ENCODE measurements around the gene RNPEPL1. TPM values are rescaled to one million over a fixed set of nuclear protein-coding genes. Genes with fewer than 3 reads are reported as not detected.

Gene RNPEPL1
- total RNA-seq, 2 experiments from 2014 or later, result 124 TPM

DNA sequence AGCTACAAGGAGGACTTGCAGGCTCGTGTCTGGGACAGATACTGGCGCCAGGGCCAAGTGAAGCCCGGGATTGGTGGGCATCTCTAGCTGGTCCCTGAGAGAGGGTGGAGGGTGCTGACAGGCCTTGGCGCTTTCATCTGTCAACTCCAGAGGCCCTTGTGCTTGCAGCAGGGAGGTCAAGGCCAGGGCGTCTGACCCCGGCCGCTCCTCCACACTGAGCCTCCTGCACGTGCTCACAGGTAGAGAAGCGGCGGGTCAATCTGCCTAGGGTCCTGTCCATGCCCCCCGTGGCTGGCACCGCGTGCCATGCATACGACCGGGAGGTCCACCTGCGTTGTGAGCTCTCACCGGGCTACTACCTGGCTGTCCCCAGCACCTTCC is 27.8 kb downstream of the RNPEPL1 start:
- H3K4me1 Mint-ChIP-seq, result peaks cover 2% of the 10 kb centered on the region
- peak overlapping the region; percentile 40 for H3K27ac Mint-ChIP-seq
- no peaks in the 10 kb centered on the region for H3K27me3 Mint-ChIP-seq
- H3K36me3 Mint-ChIP-seq, result no peaks in the 10 kb centered on the region
- H3K9me3 Mint-ChIP-seq, result no peaks in the 10 kb centered on the region
- no peak overlapping the region for H3K4me3 Mint-ChIP-seq
- no peak for DNase-seq
- ATAC-seq (ENCODE audit: low read depth), result no peak
- POLR2A ChIA-PET, result interaction anchor here (1.0 kb wide), 1 partner anchor 26 kb away, joined by 5 read pairs; no protein-coding TSS in a partner anchor

DNA sequence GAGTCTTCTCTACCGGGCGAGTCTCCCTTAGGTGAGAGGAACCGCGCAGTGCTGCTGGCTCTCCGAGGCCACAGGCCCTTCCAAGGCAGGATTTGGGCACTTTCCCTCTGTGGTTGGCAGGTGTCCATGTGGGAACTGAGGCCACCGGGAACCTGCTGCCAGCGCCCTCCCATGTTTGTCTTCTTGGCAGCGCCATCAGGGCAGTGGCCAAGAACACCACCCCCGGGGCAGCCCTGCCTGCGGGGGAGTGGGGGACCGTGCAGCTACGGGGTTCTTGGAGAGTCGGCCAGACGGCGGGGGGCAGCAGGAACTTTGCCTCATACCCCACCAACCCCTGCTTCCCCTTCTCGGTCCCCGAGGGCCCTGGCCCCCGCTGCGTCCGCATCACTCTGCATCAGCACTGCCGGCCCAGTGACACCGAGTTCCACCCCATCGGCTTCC is 28.2 kb downstream of the RNPEPL1 start:
- H3K9me3 Mint-ChIP-seq, result no peaks in the 10 kb centered on the region
- DNase-seq, result peak; percentile 26
- no peak for ATAC-seq (ENCODE audit: low read depth)
- H3K4me3 Mint-ChIP-seq, result no peak overlapping the region
- no peaks in the 10 kb centered on the region for H3K36me3 Mint-ChIP-seq
- POLR2A ChIA-PET, result interaction anchor here (1.0 kb wide), 1 partner anchor 25 kb away, joined by 5 read pairs; no protein-coding TSS in a partner anchor
- no peak overlapping the region for H3K27ac Mint-ChIP-seq
- H3K4me1 Mint-ChIP-seq, result peaks cover 2% of the 10 kb centered on the region
- no peaks in the 10 kb centered on the region for H3K27me3 Mint-ChIP-seq

DNA sequence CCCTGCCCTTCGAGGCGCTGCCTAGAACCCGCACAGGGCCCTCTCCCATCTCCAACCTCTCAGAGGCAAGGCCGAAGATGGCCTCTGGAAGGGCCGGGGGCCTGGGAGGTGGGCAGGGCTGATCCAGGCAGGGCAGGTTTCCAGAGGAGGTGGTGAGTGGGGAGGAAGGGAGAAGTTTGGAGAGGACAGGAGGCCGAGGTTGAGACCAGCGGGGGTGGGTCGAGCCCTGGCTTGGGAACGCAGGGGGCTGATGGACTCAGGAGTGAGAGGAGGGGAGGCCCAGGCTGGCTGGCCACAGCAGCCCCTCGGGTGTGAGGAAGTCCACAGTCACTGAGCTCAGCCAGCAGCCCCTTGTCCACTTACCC is 28.8 kb downstream of the RNPEPL1 start:
- Mint-ChIP-seq H3K27me3 (no peaks in the 10 kb centered on the region), H3K27ac (no peak overlapping the region), H3K9me3 (no peaks in the 10 kb centered on the region), H3K36me3 (no peaks in the 10 kb centered on the region), H3K4me1 (no peaks in the 10 kb centered on the region), H3K4me3 (no peak overlapping the region)
- POLR2A ChIA-PET, result no interaction called here
- DNase-seq (peak; percentile 26), ATAC-seq (ENCODE audit: low read depth) (no peak)

DNA sequence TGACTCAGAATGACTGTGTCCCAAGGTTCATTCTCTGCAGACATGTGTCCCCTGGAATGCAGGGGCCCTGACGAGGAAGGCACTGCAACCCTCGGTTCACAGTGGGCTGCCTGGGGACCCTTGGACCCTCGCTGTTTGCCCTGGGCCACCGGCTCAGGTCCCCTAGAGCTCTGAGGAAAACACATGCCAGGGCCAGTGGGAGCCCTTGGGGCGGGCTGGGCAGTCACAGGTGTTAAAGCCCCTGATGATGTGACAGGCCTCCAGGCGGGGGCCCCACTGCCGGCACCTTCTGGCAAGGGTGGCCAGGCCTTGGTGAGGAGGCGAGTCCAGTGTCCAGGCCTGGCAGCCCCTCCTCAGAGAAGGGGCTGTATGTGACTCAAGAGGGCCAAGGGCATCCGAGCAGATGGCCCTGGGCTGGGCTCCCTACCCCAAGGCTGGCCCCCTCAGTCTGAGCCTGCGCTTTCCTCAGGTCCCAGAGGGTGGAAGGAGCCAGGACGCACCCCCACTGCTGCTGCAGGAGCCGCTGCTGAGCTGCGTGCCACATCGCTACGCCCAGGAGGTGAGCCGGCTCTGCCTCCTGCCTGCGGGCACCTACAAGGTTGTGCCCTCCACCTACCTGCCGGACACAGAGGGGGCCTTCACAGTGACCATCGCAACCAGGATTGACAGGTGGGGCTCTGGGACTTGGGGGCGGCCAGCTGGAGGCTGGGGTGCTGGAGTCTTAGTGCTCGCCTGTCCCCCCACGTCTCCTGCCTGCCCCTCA is 29.3 kb downstream of the RNPEPL1 start:
- no peaks in the 10 kb centered on the region for H3K9me3 Mint-ChIP-seq
- ATAC-seq (ENCODE audit: low read depth), result no peak
- POLR2A ChIA-PET, result interaction anchor here (2.2 kb wide), 1 partner anchor 11 kb away, joined by 5 read pairs; the partner anchor contains the start of gene CAPN10
- H3K4me3 Mint-ChIP-seq, result no peak overlapping the region
- H3K27me3 Mint-ChIP-seq, result no peaks in the 10 kb centered on the region
- no peak overlapping the region for H3K27ac Mint-ChIP-seq
- no peaks in the 10 kb centered on the region for H3K4me1 Mint-ChIP-seq
- DNase-seq, result peak; percentile 24
- no peaks in the 10 kb centered on the region for H3K36me3 Mint-ChIP-seq

DNA sequence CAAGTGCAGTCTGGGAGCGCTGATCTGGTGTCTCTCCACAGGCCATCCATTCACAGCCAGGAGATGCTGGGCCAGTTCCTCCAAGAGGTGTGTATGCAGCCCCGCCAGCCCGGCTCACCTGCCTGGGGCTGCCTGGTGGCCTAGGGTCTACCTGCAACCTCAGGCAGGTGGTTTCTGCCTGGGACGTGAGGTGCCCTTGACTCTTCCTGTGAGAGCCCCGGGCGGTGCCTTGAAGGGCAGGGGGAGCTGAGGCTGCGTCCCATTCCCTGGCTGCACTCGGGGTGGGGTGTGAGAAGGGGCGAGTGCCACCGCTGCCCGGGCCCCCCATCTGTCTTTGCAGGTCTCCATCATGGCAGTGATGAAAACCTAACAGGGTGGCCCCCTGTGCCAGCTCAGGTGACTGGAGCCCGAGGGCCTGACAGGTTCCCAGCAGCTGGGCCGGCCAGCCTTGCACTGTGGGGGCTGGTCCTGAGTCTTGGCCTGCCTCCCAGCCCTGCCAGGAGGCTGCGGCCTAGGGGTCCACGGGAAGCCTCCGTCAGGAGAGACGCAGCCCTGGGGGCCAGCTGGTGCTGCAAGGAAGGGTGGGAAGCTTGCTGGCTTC is 30.1 kb downstream of the RNPEPL1 start:
- Mint-ChIP-seq H3K4me3 (no peak overlapping the region), H3K4me1 (no peaks in the 10 kb centered on the region), H3K27ac (no peak overlapping the region), H3K27me3 (no peaks in the 10 kb centered on the region), H3K36me3 (no peaks in the 10 kb centered on the region), H3K9me3 (no peaks in the 10 kb centered on the region)
- DNase-seq, result peak; percentile 19
- no peak for ATAC-seq (ENCODE audit: low read depth)
- POLR2A ChIA-PET, result interaction anchor here (2.2 kb wide), 1 partner anchor 12 kb away, joined by 5 read pairs; the partner anchor contains the start of gene CAPN10

DNA sequence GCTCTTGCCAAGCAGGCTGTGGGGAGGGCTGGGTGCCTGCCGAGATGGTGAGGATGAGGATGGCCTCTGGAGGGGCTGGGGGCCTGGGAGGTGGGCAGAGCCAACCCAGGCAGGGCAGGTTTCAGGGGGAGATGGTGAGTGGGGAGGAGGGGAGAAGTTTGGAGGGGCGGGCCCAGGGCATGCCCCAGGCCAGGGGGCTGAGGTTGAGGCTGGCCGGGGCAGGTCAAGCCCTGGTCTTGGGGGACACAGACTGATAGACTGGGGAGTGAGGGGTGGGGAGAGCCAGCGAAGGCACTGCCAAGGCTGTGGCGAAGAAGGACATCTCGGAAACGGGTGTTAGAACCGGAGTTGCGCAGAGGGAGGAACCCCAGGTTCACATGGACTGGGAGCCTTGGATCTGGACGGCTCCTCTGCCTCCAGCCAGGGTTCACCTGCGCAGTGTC is 30.9 kb downstream of the RNPEPL1 start:
- ATAC-seq (ENCODE audit: low read depth) (no peak), DNase-seq (no peak)
- no peaks in the 10 kb centered on the region for H3K9me3 Mint-ChIP-seq
- no peaks in the 10 kb centered on the region for H3K36me3 Mint-ChIP-seq
- no peaks in the 10 kb centered on the region for H3K4me1 Mint-ChIP-seq
- POLR2A ChIA-PET, result interaction anchor here (2.2 kb wide), 1 partner anchor 12 kb away, joined by 5 read pairs; the partner anchor contains the start of gene CAPN10
- peak overlapping the region; percentile 83 for H3K27ac Mint-ChIP-seq
- no peaks in the 10 kb centered on the region for H3K27me3 Mint-ChIP-seq
- no peak overlapping the region for H3K4me3 Mint-ChIP-seq

DNA sequence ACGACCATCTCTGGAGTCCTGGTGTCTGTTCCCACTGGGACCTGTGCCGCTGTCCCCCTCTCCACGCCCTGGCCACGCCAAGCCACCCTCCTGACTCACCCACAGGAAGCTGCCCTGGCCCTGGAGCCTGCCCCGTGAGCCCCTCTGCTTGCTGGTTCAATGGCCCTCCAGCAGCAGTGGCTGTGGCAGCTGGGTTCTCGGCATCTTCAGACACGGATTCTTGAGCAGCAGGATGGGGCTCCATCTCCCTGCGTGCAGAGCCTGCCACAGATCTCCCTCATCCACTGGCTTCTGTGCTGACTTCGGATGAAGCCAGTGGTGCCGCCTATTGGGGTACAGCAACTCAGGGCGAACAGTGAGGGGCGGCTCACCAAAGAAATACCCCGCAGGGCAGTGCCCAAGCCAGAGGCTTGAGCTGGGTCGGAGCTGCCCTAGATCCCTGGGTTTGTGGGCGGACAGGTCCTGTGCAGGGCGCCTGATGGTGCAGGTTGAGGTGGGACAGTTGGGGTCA is 32.2 kb downstream of the RNPEPL1 start:
- peak; percentile 22 for DNase-seq
- no peak for ATAC-seq (ENCODE audit: low read depth)
- H3K27ac Mint-ChIP-seq, result no peak overlapping the region
- no peaks in the 10 kb centered on the region for H3K4me1 Mint-ChIP-seq
- POLR2A ChIA-PET, result no interaction called here
- no peak overlapping the region for H3K4me3 Mint-ChIP-seq
- no peaks in the 10 kb centered on the region for H3K36me3 Mint-ChIP-seq
- H3K27me3 Mint-ChIP-seq, result no peaks in the 10 kb centered on the region
- no peaks in the 10 kb centered on the region for H3K9me3 Mint-ChIP-seq

DNA sequence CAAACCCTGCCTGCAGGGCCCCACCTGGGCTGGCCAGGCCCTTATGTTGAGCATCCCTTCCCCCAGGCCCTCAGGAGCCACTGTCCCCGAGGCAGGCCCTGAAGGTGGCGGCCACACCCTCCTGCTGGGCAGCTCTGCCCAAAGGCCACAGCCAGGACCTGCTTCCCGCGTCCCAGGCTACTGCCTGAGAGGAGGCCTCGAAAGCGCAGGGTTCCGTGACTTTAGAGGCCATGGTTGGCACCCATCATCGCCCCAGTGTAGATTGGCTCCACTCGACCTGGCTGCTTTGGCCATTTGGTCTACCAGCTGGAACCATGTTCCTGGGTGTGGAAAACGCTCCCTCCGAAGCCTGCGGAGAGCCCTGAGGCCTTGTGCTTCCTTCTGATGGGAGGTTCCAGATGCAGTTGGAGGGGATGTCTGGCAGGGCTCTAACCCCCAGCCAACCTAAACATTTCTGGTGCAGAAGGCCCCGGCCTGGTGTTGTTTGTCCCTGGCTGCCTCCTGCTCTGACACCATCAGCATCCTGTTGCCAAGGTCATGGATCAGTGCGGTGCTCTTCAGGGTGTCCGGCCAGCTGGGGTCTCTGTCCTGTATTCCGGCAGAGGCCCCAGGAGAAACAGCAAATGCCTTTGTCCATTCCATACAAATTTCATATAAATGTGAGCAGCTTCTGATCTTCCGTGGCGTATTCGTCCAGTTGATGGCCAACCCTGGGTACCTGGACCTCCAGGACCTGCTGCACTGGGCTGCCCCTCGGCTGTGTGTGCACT is 33.0 kb downstream of the RNPEPL1 start:
- Mint-ChIP-seq H3K36me3 (no peaks in the 10 kb centered on the region), H3K27ac (peak overlapping the region; percentile 9), H3K9me3 (no peaks in the 10 kb centered on the region)

DNA sequence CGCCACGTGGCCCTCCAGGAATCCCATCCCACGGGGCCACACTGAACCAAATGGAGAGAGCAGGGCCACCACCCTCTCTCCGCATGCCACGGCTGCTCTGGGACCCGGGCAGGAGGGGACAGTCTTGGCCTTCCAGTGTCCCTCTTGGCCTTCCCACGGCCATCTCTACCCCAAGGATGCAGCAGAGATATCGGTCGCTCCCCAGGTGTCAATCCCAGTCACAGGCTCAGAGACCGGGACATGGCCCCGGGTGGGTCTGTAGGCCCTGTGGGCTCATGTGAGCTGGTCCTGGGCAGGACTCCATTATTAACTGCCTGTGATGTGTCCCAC is 33.5 kb downstream of the RNPEPL1 start:
- Mint-ChIP-seq H3K27me3 (no peaks in the 10 kb centered on the region), H3K4me1 (no peaks in the 10 kb centered on the region), H3K9me3 (no peaks in the 10 kb centered on the region), H3K4me3 (no peak overlapping the region), H3K36me3 (no peaks in the 10 kb centered on the region), H3K27ac (peak overlapping the region; percentile 9)
- POLR2A ChIA-PET, result no interaction called here
- peak; percentile 23 for DNase-seq
- ATAC-seq (ENCODE audit: low read depth), result no peak

More for the DNA sequence above, 33.0 kb downstream of the RNPEPL1 start:
- Mint-ChIP-seq H3K4me3 (no peak overlapping the region), H3K4me1 (no peaks in the 10 kb centered on the region), H3K27me3 (no peaks in the 10 kb centered on the region)
- ATAC-seq (ENCODE audit: low read depth) (no peak), DNase-seq (peak; percentile 25)
- POLR2A ChIA-PET, result no interaction called here

DNA sequence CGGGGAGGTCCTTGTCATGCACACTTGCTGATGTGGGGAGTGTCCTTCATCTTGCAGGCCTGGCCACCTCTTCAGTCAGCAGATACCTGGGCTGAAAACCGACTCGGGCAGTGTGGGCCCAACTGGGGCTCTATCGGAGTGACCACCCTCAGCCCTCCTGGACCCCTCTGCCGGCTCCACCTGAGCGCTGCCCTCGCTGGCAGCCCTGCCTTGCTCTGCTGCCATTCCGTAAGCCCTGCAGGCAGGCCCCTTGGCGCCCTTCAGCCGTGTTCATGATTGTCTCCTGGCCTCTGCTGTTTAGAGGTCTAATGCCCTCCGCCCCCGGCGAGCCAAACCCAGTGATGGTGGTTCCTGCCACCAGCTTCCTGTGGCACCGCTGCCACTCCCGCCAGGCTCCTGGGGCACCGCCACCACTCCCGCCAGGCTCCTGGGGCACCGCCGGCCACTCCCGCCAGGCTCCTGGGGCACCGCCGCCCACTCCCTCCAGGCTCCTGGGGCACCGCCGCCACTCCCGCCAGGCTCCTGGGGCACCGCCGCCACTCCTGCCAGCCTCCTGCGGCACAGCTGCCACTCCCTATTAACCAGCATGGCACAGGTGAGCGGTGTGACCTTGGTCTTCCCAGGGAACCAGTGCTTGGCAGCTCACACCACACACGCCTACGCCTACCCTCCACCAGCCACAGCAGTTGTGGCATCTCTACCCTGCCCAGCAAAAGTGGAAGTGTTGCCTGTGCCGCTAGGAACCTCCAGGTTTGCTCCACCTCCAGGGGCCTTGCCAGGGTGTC is 34.2 kb downstream of the RNPEPL1 start:
- no peaks in the 10 kb centered on the region for H3K27me3 Mint-ChIP-seq
- H3K36me3 Mint-ChIP-seq, result no peaks in the 10 kb centered on the region
- DNase-seq, result peak; percentile 23
- H3K4me3 Mint-ChIP-seq, result no peak overlapping the region
- H3K4me1 Mint-ChIP-seq, result no peaks in the 10 kb centered on the region
- no peak for ATAC-seq (ENCODE audit: low read depth)
- POLR2A ChIA-PET, result interaction anchor here (1.5 kb wide), 1 partner anchor 23 kb away, joined by 5 read pairs; the partner anchor contains the start of gene GPR35
- no peak overlapping the region for H3K27ac Mint-ChIP-seq
- no peaks in the 10 kb centered on the region for H3K9me3 Mint-ChIP-seq

DNA sequence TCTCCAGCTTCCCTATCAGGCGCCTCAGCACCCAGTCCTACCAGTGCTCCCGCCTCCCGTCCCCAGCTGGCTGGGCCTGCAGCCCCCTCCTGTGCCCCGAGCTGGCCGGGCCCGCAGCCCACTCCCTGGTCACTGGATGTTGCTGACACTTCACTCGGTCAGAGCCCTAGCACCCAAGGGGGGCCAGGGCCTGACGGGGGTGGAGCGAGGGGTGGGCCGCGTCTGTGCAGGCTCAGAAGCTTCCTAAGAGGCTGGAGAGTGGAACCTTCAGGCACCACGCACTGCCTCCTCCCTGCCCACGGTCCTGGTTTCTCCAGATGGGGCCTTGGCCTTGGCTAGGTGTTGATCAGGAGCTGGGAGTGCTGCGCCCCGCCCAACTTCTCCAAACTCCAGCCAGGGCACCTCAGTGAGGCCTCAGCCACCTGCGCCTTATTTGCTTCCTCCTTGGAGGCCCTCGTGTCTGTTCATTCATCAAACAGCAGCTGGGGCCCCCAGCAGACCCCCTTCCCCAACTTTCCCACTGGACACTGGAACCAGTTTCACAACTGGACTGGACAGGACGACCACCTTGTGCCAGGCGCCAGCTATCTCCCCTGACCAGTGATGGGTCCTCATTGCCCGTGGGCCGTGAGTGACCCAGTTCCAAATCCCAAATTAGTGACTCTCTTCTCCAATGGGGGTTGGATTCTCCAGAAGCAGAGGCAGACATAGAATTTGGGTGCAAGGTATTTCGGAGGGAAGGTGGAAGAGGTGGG is 35.0 kb downstream of the RNPEPL1 start:
- no peaks in the 10 kb centered on the region for H3K4me1 Mint-ChIP-seq
- ATAC-seq (ENCODE audit: low read depth) (no peak), DNase-seq (peak; percentile 22)
- H3K4me3 Mint-ChIP-seq, result no peak overlapping the region
- no peaks in the 10 kb centered on the region for H3K36me3 Mint-ChIP-seq
- H3K27me3 Mint-ChIP-seq, result no peaks in the 10 kb centered on the region
- H3K27ac Mint-ChIP-seq, result peak overlapping the region; percentile 21
- POLR2A ChIA-PET, result interaction anchor here (1.5 kb wide), 1 partner anchor 22 kb away, joined by 5 read pairs; the partner anchor contains the start of gene GPR35
- no peaks in the 10 kb centered on the region for H3K9me3 Mint-ChIP-seq

DNA sequence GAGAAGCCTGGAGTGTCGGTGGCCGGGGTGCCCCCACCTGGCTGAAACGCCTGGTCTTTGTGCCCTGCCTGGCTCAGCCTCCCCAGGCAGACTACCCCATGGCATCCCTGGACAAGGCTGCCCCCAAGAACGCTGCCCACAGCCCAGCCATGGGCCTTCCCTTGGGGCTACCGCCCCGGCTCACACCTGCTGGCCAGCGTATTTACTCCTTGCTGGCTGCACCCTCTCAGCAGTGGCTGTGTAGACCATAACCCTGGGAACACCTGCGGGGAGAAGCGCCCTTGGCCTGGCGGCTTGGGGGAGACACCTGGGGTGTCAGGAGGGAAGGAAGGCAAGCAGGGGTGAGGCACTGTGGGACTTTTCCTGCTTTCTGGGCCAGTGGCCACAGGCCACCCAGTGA is 35.6 kb downstream of the RNPEPL1 start:
- no peak for ATAC-seq (ENCODE audit: low read depth)

More for the DNA sequence above, 35.6 kb downstream of the RNPEPL1 start:
- POLR2A ChIA-PET, result interaction anchor here (0.8 kb wide), 1 partner anchor 16 kb away, joined by 3 read pairs; no protein-coding TSS in a partner anchor
- H3K27ac Mint-ChIP-seq, result no peak overlapping the region
- peak; percentile 25 for DNase-seq
- no peaks in the 10 kb centered on the region for H3K27me3 Mint-ChIP-seq
- H3K36me3 Mint-ChIP-seq, result no peaks in the 10 kb centered on the region
- H3K4me1 Mint-ChIP-seq, result no peaks in the 10 kb centered on the region
- H3K4me3 Mint-ChIP-seq, result no peak overlapping the region
- no peaks in the 10 kb centered on the region for H3K9me3 Mint-ChIP-seq
